ENCODE data around the gene TSPEAR.

DNA sequence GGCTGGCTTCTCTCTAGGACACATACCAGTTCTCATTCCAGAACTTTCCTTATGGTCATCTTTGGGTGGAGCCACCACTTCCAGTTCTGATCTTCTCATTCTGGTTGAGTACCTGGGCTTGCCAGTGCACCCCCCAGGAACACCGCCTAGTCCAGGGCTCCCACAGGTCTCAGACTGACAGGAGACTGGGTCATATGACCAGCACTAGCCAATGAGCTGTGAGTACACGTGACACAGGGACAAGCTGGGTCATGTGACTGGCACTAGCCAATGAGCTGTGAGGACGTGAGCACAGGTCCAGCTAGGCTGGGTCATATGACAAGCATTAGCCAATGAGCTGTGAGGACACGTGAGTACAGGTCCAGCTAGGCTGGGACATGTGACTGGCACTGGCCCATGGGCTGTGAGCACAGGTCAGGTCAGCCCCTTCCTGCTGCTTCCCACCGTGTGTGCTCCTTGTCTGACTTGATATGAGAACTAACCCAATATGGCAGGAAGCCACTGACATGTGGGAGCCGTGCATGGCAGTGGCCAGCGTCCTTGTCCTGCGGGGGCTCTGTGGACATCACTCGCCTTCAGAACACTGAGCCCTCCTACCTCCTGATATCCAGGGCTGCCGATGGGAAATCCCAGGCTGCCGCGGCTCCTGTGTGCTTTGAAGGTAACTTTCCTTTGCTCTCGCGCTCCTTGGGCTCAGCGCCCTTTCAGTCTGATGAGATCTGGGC is 194.0 kb downstream of the TSPEAR start:
- TF ChIP-seq, protein P1, sequence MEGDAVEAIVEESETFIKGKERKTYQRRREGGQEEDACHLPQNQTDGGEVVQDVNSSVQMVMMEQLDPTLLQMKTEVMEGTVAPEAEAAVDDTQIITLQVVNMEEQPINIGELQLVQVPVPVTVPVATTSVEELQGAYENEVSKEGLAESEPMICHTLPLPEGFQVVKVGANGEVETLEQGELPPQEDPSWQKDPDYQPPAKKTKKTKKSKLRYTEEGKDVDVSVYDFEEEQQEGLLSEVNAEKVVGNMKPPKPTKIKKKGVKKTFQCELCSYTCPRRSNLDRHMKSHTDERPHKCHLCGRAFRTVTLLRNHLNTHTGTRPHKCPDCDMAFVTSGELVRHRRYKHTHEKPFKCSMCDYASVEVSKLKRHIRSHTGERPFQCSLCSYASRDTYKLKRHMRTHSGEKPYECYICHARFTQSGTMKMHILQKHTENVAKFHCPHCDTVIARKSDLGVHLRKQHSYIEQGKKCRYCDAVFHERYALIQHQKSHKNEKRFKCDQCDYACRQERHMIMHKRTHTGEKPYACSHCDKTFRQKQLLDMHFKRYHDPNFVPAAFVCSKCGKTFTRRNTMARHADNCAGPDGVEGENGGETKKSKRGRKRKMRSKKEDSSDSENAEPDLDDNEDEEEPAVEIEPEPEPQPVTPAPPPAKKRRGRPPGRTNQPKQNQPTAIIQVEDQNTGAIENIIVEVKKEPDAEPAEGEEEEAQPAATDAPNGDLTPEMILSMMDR (IDR thresholded peaks at IDR 0.05; ENCODE audit: low read length), result no peak
- TF ChIP-seq EZH2 (IDR thresholded peaks at IDR 0.05; ENCODE audit: borderline replicate concordance, low read length), result no peak
